ENCODE data around the gene ARRB1. TPM values are rescaled to one million over a fixed set of nuclear protein-coding genes. Genes with fewer than 3 reads are reported as not detected.

ARRB1 gene
- total RNA-seq, 1 donor from 2014 or later: 13.2 TPM

DNA sequence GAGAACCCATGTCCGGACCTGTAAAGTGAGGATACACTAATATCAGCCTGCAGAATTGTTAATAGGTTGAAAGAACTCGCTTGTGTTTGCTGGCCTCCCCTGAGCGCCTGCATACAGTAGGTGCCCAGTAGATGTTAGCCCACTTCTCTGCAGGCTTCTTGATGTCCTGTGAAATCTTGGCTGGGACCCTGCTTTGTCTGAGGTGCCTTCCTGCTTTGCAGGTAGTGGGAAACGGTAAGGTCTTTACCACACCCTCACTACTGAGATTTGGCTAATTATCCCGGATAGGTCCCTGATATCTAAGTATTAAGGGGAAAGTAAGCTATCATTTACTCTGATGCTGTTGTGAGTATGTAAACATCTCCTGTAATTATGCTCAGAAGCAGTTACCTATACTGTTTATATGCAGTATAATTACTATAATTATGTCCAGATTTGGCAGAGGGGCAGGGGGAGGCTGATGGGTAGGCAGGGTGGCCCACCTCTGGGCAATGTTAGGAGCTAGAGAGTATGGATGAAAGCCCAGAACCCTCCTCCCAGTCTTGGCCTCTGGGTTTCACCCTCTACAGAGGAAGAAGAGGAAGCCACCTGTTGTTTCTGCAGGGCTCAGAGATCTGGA, 1.2 kb upstream of the ARRB1 start:
- DNase-seq (ENCODE audit: extremely low spot score, unreplicated experiment): no peak
- Mint-ChIP-seq H3K4me3 (ENCODE audit: unreplicated experiment) (peak overlapping the region; percentile 44), H3K36me3 (ENCODE audit: unreplicated experiment) (no peaks in the 10 kb centered on the region), H3K27me3 (ENCODE audit: unreplicated experiment) (no peaks in the 10 kb centered on the region), H3K4me1 (ENCODE audit: unreplicated experiment) (peaks cover 44% of the 10 kb centered on the region), H3K9me3 (ENCODE audit: unreplicated experiment) (no peaks in the 10 kb centered on the region), H3K27ac (ENCODE audit: unreplicated experiment) (no peak overlapping the region)
- TF ChIP-seq, protein P1, sequence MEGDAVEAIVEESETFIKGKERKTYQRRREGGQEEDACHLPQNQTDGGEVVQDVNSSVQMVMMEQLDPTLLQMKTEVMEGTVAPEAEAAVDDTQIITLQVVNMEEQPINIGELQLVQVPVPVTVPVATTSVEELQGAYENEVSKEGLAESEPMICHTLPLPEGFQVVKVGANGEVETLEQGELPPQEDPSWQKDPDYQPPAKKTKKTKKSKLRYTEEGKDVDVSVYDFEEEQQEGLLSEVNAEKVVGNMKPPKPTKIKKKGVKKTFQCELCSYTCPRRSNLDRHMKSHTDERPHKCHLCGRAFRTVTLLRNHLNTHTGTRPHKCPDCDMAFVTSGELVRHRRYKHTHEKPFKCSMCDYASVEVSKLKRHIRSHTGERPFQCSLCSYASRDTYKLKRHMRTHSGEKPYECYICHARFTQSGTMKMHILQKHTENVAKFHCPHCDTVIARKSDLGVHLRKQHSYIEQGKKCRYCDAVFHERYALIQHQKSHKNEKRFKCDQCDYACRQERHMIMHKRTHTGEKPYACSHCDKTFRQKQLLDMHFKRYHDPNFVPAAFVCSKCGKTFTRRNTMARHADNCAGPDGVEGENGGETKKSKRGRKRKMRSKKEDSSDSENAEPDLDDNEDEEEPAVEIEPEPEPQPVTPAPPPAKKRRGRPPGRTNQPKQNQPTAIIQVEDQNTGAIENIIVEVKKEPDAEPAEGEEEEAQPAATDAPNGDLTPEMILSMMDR (IDR thresholded peaks at IDR 0.05): no peak

DNA sequence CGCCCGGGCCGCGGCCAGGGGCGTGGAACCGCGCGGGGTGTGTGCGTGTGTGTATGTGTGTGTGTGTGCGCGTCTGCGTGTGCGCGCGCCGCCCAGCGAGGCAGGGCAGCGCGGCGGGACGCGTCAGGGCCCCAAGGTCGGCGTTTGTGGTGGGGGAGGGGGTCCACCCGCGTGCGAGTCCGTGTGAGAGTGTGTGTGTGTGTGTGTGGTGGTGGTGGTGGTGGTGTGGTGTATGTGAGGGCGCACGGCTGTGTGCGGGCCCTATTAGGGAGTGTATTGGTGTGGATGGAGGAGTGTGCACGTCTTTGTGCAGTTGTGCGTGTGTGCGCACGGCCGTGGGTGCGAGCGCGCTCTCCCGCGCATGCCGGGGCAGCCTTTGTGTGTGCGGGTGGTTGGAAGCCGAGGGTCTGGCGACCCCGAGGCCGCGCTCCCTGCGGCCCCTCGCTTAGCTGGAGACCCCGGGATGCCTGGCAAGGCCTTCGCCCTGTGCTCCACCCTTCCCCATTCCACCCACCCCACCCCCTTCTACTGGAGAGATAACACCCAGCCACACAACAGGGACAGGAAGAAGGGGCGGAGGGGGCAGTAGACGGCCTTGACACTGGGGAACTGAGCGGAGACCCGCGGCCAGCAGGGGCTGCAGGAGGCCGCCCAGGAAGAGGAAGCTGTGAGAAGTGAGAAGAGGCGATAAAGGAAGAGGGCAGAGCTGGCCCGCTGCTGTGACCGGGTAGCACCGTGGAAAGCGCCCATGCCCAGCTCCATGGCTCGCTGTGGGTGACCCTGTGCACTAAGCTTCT, 528 bp upstream of the ARRB1 start:
- no peak overlapping the region for H3K27ac Mint-ChIP-seq (ENCODE audit: unreplicated experiment)
- peak overlapping the region; percentile 73 for H3K4me3 Mint-ChIP-seq (ENCODE audit: unreplicated experiment)
- no peak for DNase-seq (ENCODE audit: extremely low spot score, unreplicated experiment)
- no peaks in the 10 kb centered on the region for H3K27me3 Mint-ChIP-seq (ENCODE audit: unreplicated experiment)
- H3K36me3 Mint-ChIP-seq (ENCODE audit: unreplicated experiment): no peaks in the 10 kb centered on the region
- no peaks in the 10 kb centered on the region for H3K9me3 Mint-ChIP-seq (ENCODE audit: unreplicated experiment)
- peaks cover 51% of the 10 kb centered on the region for H3K4me1 Mint-ChIP-seq (ENCODE audit: unreplicated experiment)
- TF ChIP-seq, protein P1 (IDR thresholded peaks at IDR 0.05): no peak

DNA sequence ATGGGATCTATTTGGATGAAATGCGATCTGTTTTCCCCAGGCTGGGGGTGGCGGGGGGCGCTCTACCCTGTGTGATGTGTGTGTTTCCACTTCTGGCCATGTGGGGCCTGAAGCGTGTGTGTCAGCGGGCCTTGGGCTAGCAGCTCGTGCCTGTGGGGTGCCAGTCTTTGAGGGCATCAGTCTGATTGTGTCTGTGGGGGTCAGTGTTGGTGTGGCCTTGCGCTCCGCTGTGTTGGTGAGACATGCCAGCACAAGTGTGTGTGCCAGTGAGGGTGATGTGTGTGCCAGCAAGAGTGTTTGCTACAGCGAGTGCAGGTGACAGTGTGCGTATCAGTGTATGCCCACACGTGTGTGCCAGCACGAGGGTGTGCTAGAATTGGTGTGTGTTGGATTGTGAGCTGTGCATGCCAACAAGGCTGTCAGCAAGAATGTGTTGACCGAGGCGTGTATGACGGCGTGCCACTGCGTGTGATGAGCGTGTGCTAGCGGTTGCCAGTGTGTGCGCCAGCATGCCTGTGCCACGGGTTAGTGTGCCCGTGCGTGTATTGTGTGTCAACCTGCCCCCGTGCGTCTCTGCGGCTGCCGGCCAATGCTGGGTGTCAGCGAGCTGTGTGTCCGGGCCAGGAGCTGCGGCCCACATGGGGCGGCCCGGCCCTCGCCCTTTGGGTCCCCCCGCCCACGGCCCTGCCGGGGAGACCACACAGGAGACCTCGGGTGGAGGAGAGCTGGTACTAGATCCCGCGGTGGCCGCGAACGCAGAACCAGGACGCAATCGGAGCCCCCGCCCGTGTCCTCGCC, 519 bp downstream of the ARRB1 start:
- TF ChIP-seq, protein P1 (IDR thresholded peaks at IDR 0.05): no peak
- Mint-ChIP-seq H3K9me3 (ENCODE audit: unreplicated experiment) (no peaks in the 10 kb centered on the region), H3K4me3 (ENCODE audit: unreplicated experiment) (peak overlapping the region; percentile 71), H3K27me3 (ENCODE audit: unreplicated experiment) (no peaks in the 10 kb centered on the region), H3K4me1 (ENCODE audit: unreplicated experiment) (peaks cover 58% of the 10 kb centered on the region), H3K36me3 (ENCODE audit: unreplicated experiment) (no peaks in the 10 kb centered on the region), H3K27ac (ENCODE audit: unreplicated experiment) (peak overlapping the region; percentile 85)
- no peak for DNase-seq (ENCODE audit: extremely low spot score, unreplicated experiment)

DNA sequence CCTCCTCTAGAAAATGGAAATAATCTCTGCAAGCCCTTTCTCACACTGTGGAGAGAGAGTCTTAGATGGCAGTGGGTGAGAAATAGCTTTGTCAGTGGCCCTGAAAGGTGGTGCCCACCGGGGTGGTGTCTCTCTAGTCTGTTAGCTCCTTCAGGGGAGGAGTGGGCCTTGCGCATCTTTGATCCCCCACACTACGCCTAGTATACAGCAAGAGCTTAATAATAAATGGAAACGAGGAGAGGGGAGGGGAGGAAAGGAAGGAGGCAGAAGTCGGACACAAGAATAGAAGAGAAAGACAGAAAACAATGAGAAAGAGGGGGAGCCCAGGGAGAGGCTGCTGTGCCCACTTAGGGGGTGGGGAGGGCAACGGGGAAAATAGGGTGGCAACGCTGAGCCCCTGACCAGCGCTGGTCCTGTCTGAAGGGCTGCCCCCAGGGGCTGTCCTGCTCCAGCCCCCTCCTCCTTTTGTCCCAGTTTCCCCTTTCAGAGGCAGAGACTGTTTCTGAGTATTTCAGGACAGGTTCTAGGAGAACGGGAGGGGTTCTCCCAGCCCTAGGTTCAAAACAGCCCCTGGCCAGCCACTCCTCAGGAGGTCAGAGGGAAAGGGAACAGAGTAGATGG, 1.2 kb downstream of the ARRB1 start:
- peaks cover 59% of the 10 kb centered on the region for H3K4me1 Mint-ChIP-seq (ENCODE audit: unreplicated experiment)
- TF ChIP-seq, protein P1 (IDR thresholded peaks at IDR 0.05): no peak
- DNase-seq (ENCODE audit: extremely low spot score, unreplicated experiment): no peak

More for the DNA sequence above, 1.2 kb downstream of the ARRB1 start:
- H3K9me3 Mint-ChIP-seq (ENCODE audit: unreplicated experiment): no peaks in the 10 kb centered on the region
- no peaks in the 10 kb centered on the region for H3K36me3 Mint-ChIP-seq (ENCODE audit: unreplicated experiment)
- peak overlapping the region; percentile 85 for H3K27ac Mint-ChIP-seq (ENCODE audit: unreplicated experiment)
- H3K27me3 Mint-ChIP-seq (ENCODE audit: unreplicated experiment): no peaks in the 10 kb centered on the region
- peak overlapping the region; percentile 71 for H3K4me3 Mint-ChIP-seq (ENCODE audit: unreplicated experiment)

Measured in osteocyte (in vitro differentiated cells).